Osteocyte (in vitro differentiated cells): ENCODE measurements around the gene PRDM16. TPM values are rescaled to one million over a fixed set of nuclear protein-coding genes. Genes with fewer than 3 reads are reported as not detected.

Experiments
- DNase-seq: peaks from one replicate; pipeline ENCODE4 v3.0.0; 2021; ENCODE audit warnings: mixed read lengths; ENCODE audit not compliant: unreplicated experiment; ENCODE audit errors: extremely low spot score
- H3K27ac Mint-ChIP-seq: one replicate; pipeline ENCODE4 v1.8.0; 2021; ENCODE audit warnings: mild to moderate bottlenecking, mixed read lengths; ENCODE audit not compliant: unreplicated experiment
- H3K27me3 Mint-ChIP-seq: one replicate; pipeline ENCODE4 v1.8.0; 2021; ENCODE audit warnings: mixed read lengths; ENCODE audit not compliant: unreplicated experiment
- H3K36me3 Mint-ChIP-seq: one replicate; pipeline ENCODE4 v1.8.0; 2021; ENCODE audit warnings: mixed read lengths; ENCODE audit not compliant: unreplicated experiment
- H3K4me1 Mint-ChIP-seq: one replicate; pipeline ENCODE4 v1.8.0; 2021; ENCODE audit warnings: mixed read lengths; ENCODE audit not compliant: unreplicated experiment
- H3K4me3 Mint-ChIP-seq: one replicate; pipeline ENCODE4 v1.8.0; 2021; ENCODE audit warnings: mild to moderate bottlenecking, moderate library complexity, mixed read lengths; ENCODE audit not compliant: unreplicated experiment
- H3K9me3 Mint-ChIP-seq: one replicate; pipeline ENCODE4 v1.8.0; 2021; ENCODE audit warnings: mixed read lengths; ENCODE audit not compliant: unreplicated experiment
- CTCF ChIP-seq: fragments of 200-600 bp; sonication (generic); IDR thresholded peaks from 2 replicates; pipeline ENCODE4 v1.5.0; 2021; ENCODE audit warnings: antibody characterized with exemption, mild to moderate bottlenecking, moderate library complexity
- total RNA-seq: library from RNA; stranded (reverse); gene quantifications from 2 replicates; pipeline ENCODE4 v1.2.1, GENCODE V29; 2021

The PRDM16 gene
- total RNA-seq, 1 donor from 2014 or later = 7.1 TPM

GRCh38 chr1:3472088-3472850 lies 403.3 kb downstream of the PRDM16 start:
- no peaks in the 10 kb centered on the region for H3K36me3 Mint-ChIP-seq
- no peaks in the 10 kb centered on the region for H3K27me3 Mint-ChIP-seq
- H3K4me3 Mint-ChIP-seq = no peak overlapping the region
- peak overlapping the region; percentile 72 for H3K27ac Mint-ChIP-seq
- DNase-seq = no peak
- H3K9me3 Mint-ChIP-seq = no peaks in the 10 kb centered on the region
- peaks cover 39% of the 10 kb centered on the region for H3K4me1 Mint-ChIP-seq
- no peak for TF ChIP-seq CTCF

GRCh38 chr1:3472906-3473305 lies 403.9 kb downstream of the PRDM16 start:
- peaks cover 39% of the 10 kb centered on the region for H3K4me1 Mint-ChIP-seq
- H3K9me3 Mint-ChIP-seq = no peaks in the 10 kb centered on the region
- no peaks in the 10 kb centered on the region for H3K27me3 Mint-ChIP-seq
- no peak overlapping the region for H3K4me3 Mint-ChIP-seq
- no peaks in the 10 kb centered on the region for H3K36me3 Mint-ChIP-seq
- DNase-seq = no peak
- TF ChIP-seq CTCF = no peak
- H3K27ac Mint-ChIP-seq = no peak overlapping the region

- peaks cover 39% of the 10 kb centered on the region for H3K4me1 Mint-ChIP-seq
- peak overlapping the region; percentile 70 for H3K27ac Mint-ChIP-seq
- no peak for DNase-seq
- peak overlapping the region; percentile 40 for H3K4me3 Mint-ChIP-seq
- no peaks in the 10 kb centered on the region for H3K27me3 Mint-ChIP-seq
- TF ChIP-seq CTCF = no peak
- no peaks in the 10 kb centered on the region for H3K36me3 Mint-ChIP-seq
- no peaks in the 10 kb centered on the region for H3K9me3 Mint-ChIP-seq
These were observed 404.4 kb downstream of the PRDM16 start for GRCh38 chr1:3473381-3473844.

- no peaks in the 10 kb centered on the region for H3K9me3 Mint-ChIP-seq
- peak overlapping the region; percentile 70 for H3K27ac Mint-ChIP-seq
- TF ChIP-seq CTCF = no peak
- DNase-seq = no peak
- H3K27me3 Mint-ChIP-seq = no peaks in the 10 kb centered on the region
- no peaks in the 10 kb centered on the region for H3K36me3 Mint-ChIP-seq
- H3K4me1 Mint-ChIP-seq = peaks cover 39% of the 10 kb centered on the region
- H3K4me3 Mint-ChIP-seq = no peak overlapping the region
These were observed 405.0 kb downstream of the PRDM16 start for GRCh38 chr1:3474016-3474415.

- Mint-ChIP-seq H3K4me3 (no peak overlapping the region), H3K27me3 (no peaks in the 10 kb centered on the region), H3K27ac (no peak overlapping the region), H3K4me1 (peaks cover 39% of the 10 kb centered on the region), H3K36me3 (no peaks in the 10 kb centered on the region), H3K9me3 (no peaks in the 10 kb centered on the region)
- no peak for DNase-seq
- no peak for TF ChIP-seq CTCF
These were observed 405.4 kb downstream of the PRDM16 start for GRCh38 chr1:3474421-3474820.
